SK-N-SH treated with all-trans-retinoic acid at 6 μM for 48 hours (cell line): ENCODE measurements around the gene PHF21B.

Experiments
- PPARA ChIP-seq: fragments of 250-450 bp; sonication (Bioruptor Pico); IDR thresholded peaks from 2 replicates; pipeline ENCODE4 v1.5.0; 2020; ENCODE audit warnings: mild to moderate bottlenecking, borderline replicate concordance
- TOX ChIP-seq: fragments of 250-450 bp; sonication (Bioruptor Pico); IDR thresholded peaks from 2 replicates; pipeline ENCODE4 v1.8.0; 2021; ENCODE audit warnings: mild to moderate bottlenecking, moderate library complexity, borderline replicate concordance
- ZFP3 ChIP-seq: fragments of 250-450 bp; sonication (Bioruptor Pico); IDR thresholded peaks from 2 replicates; pipeline ENCODE4 v1.5.0; 2020; ENCODE audit warnings: mild to moderate bottlenecking, moderate library complexity
- TF ChIP-seq, protein P1 (sequence below): fragments of 250-450 bp; sonication (Bioruptor Pico); IDR thresholded peaks from 2 replicates; pipeline ENCODE4 v1.5.0; 2020; ENCODE audit warnings: mild to moderate bottlenecking, moderate library complexity
- TF ChIP-seq, protein P2 (sequence below): fragments of 250-450 bp; sonication (Bioruptor Pico); IDR thresholded peaks from 2 replicates; pipeline ENCODE4 v1.5.1; 2020; ENCODE audit warnings: low read depth, mild to moderate bottlenecking, moderate library complexity
- TF ChIP-seq, protein P3 (sequence below): fragments of 250-450 bp; sonication (Bioruptor Pico); IDR thresholded peaks from 2 replicates; pipeline ENCODE4 v1.8.0; 2020; ENCODE audit warnings: mild to moderate bottlenecking, moderate library complexity, borderline replicate concordance

DNA sequence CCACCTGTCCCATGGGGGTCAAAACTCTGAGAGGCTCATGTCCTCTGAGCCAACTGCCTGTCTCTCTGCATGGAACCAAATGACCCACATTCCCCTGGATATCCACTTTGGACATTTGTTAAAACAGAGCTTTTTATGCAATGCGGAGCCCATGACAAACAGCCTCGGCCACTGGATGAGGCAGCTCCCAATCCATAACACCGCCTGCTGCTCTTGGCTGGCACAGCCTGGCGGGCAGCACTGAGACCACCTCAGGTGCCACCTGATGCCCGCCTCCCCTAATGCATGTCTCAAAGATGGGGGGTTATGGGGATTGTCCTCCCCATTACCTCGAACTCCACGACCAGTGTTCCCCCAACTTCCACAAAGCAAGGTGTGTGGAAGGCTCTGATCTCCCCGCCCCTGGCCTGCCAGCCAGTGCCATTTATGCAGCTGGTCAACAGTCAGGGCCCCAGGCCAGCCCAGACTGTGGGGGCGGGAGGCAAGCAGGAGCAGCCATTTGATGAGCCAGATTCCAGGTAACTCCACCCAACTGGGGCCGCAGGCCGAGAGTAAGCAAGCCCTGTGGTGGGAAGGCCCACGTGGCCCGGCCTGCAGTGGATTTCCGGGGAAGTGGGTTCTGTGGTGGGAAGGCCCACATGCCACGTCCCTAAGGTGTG, 84.2 kb downstream of the PHF21B start:
- TF ChIP-seq TOX (CRISPR knock-in tag) (no peak), PPARA (CRISPR knock-in tag) (no peak), ZFP3 (CRISPR knock-in tag) (no peak)
- TF ChIP-seq, protein P1, sequence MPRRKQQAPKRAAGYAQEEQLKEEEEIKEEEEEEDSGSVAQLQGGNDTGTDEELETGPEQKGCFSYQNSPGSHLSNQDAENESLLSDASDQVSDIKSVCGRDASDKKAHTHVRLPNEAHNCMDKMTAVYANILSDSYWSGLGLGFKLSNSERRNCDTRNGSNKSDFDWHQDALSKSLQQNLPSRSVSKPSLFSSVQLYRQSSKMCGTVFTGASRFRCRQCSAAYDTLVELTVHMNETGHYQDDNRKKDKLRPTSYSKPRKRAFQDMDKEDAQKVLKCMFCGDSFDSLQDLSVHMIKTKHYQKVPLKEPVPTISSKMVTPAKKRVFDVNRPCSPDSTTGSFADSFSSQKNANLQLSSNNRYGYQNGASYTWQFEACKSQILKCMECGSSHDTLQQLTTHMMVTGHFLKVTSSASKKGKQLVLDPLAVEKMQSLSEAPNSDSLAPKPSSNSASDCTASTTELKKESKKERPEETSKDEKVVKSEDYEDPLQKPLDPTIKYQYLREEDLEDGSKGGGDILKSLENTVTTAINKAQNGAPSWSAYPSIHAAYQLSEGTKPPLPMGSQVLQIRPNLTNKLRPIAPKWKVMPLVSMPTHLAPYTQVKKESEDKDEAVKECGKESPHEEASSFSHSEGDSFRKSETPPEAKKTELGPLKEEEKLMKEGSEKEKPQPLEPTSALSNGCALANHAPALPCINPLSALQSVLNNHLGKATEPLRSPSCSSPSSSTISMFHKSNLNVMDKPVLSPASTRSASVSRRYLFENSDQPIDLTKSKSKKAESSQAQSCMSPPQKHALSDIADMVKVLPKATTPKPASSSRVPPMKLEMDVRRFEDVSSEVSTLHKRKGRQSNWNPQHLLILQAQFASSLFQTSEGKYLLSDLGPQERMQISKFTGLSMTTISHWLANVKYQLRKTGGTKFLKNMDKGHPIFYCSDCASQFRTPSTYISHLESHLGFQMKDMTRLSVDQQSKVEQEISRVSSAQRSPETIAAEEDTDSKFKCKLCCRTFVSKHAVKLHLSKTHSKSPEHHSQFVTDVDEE (CRISPR knock-in tag), result no peak
- TF ChIP-seq, protein P2, sequence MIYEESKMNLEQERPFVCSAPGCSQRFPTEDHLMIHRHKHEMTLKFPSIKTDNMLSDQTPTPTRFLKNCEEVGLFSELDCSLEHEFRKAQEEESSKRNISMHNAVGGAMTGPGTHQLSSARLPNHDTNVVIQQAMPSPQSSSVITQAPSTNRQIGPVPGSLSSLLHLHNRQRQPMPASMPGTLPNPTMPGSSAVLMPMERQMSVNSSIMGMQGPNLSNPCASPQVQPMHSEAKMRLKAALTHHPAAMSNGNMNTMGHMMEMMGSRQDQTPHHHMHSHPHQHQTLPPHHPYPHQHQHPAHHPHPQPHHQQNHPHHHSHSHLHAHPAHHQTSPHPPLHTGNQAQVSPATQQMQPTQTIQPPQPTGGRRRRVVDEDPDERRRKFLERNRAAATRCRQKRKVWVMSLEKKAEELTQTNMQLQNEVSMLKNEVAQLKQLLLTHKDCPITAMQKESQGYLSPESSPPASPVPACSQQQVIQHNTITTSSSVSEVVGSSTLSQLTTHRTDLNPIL (CRISPR knock-in tag), result no peak
- TF ChIP-seq, protein P3, sequence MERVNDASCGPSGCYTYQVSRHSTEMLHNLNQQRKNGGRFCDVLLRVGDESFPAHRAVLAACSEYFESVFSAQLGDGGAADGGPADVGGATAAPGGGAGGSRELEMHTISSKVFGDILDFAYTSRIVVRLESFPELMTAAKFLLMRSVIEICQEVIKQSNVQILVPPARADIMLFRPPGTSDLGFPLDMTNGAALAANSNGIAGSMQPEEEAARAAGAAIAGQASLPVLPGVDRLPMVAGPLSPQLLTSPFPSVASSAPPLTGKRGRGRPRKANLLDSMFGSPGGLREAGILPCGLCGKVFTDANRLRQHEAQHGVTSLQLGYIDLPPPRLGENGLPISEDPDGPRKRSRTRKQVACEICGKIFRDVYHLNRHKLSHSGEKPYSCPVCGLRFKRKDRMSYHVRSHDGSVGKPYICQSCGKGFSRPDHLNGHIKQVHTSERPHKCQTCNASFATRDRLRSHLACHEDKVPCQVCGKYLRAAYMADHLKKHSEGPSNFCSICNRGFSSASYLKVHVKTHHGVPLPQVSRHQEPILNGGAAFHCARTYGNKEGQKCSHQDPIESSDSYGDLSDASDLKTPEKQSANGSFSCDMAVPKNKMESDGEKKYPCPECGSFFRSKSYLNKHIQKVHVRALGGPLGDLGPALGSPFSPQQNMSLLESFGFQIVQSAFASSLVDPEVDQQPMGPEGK (CRISPR knock-in tag), result no peak
